ENCODE results near the gene PLCH2.

PLCH2 gene

GRCh38 chr1:2525920-2526823, 50.1 kb downstream of the PLCH2 start, which contains the start of gene PANK4:
Gene PANK4 (minus strand): TSS chr1:2526596. CDS start chr1:2526587, 9 bp downstream.
- peaks cover 10% of the 10 kb centered on the region for H3K27me3 Mint-ChIP-seq
- ATAC-seq = peak; percentile 96
- H3K4me1 Mint-ChIP-seq = peaks cover 61% of the 10 kb centered on the region
- peak within 1 kb of the TSS; percentile 93 for H3K27ac Mint-ChIP-seq
- peaks cover 10% of the 10 kb centered on the region for H3K36me3 Mint-ChIP-seq
- peak within 1 kb of the TSS; percentile 99 for H3K4me3 Mint-ChIP-seq
- no peaks in the 10 kb centered on the region for H3K9me3 Mint-ChIP-seq

GRCh38 chr1:2526824-2527555, 50.9 kb downstream of the PLCH2 start:
- no peaks in the 10 kb centered on the region for H3K9me3 Mint-ChIP-seq
- peak overlapping the region; percentile 49 for H3K4me3 Mint-ChIP-seq
- H3K27ac Mint-ChIP-seq = peak overlapping the region; percentile 93
- peaks cover 18% of the 10 kb centered on the region for H3K27me3 Mint-ChIP-seq
- peak; percentile 72 for ATAC-seq
- peaks cover 8% of the 10 kb centered on the region for H3K36me3 Mint-ChIP-seq
- peaks cover 61% of the 10 kb centered on the region for H3K4me1 Mint-ChIP-seq

- H3K4me3 Mint-ChIP-seq = no peak overlapping the region
- H3K27ac Mint-ChIP-seq = peak overlapping the region; percentile 93
- no peaks in the 10 kb centered on the region for H3K9me3 Mint-ChIP-seq
- peaks cover 55% of the 10 kb centered on the region for H3K4me1 Mint-ChIP-seq
- H3K27me3 Mint-ChIP-seq = peaks cover 21% of the 10 kb centered on the region
- ATAC-seq = no peak
- H3K36me3 Mint-ChIP-seq = peaks cover 4% of the 10 kb centered on the region
These were observed 51.4 kb downstream of the PLCH2 start for GRCh38 chr1:2527556-2527860.

- no peaks in the 10 kb centered on the region for H3K9me3 Mint-ChIP-seq
- peaks cover 50% of the 10 kb centered on the region for H3K4me1 Mint-ChIP-seq
- no peak overlapping the region for H3K27ac Mint-ChIP-seq
- H3K4me3 Mint-ChIP-seq = no peak overlapping the region
- H3K27me3 Mint-ChIP-seq = peaks cover 21% of the 10 kb centered on the region
- no peak for ATAC-seq
- no peaks in the 10 kb centered on the region for H3K36me3 Mint-ChIP-seq
These were observed 51.9 kb downstream of the PLCH2 start for GRCh38 chr1:2528016-2528415.

- H3K4me3 Mint-ChIP-seq = peak overlapping the region; percentile 18
- H3K9me3 Mint-ChIP-seq = no peaks in the 10 kb centered on the region
These were observed 52.5 kb downstream of the PLCH2 start for GRCh38 chr1:2528611-2528965.

GRCh38 chr1:2528966-2529783, 53.1 kb downstream of the PLCH2 start:
- peak overlapping the region; percentile 37 for H3K27ac Mint-ChIP-seq
- peaks cover 21% of the 10 kb centered on the region for H3K27me3 Mint-ChIP-seq
- H3K9me3 Mint-ChIP-seq = no peaks in the 10 kb centered on the region
- peak overlapping the region; percentile 80 for H3K4me3 Mint-ChIP-seq
- no peaks in the 10 kb centered on the region for H3K36me3 Mint-ChIP-seq
- H3K4me1 Mint-ChIP-seq = peaks cover 41% of the 10 kb centered on the region
- ATAC-seq = no peak

More at GRCh38 chr1:2528611-2528965, 52.5 kb downstream of the PLCH2 start:
- Mint-ChIP-seq H3K4me1 (peaks cover 47% of the 10 kb centered on the region), H3K27me3 (peaks cover 21% of the 10 kb centered on the region), H3K36me3 (no peaks in the 10 kb centered on the region), H3K27ac (peak overlapping the region; percentile 37)
- no peak for ATAC-seq

- Mint-ChIP-seq H3K27ac (peak within 1 kb of the TSS; percentile 37), H3K4me3 (peak within 1 kb of the TSS; percentile 80), H3K4me1 (peaks cover 33% of the 10 kb centered on the region), H3K27me3 (peaks cover 21% of the 10 kb centered on the region), H3K9me3 (no peaks in the 10 kb centered on the region), H3K36me3 (no peaks in the 10 kb centered on the region)
- no peak for ATAC-seq
These were observed 53.9 kb downstream of the PLCH2 start, which contains the start of gene HES5 for GRCh38 chr1:2529784-2530512. Gene HES5 (minus strand): TSS chr1:2530263. CDS start chr1:2530164, 99 bp downstream.

GRCh38 chr1:2530513-2531361, 54.6 kb downstream of the PLCH2 start:
- no peak for ATAC-seq
- Mint-ChIP-seq H3K27ac (no peak overlapping the region), H3K36me3 (no peaks in the 10 kb centered on the region), H3K9me3 (no peaks in the 10 kb centered on the region), H3K27me3 (peaks cover 21% of the 10 kb centered on the region), H3K4me1 (peaks cover 27% of the 10 kb centered on the region), H3K4me3 (peak overlapping the region; percentile 52)

GRCh38 chr1:2532485-2533160, 56.5 kb downstream of the PLCH2 start:
- H3K4me1 Mint-ChIP-seq = peaks cover 16% of the 10 kb centered on the region
- H3K27me3 Mint-ChIP-seq = peaks cover 29% of the 10 kb centered on the region
- H3K9me3 Mint-ChIP-seq = no peaks in the 10 kb centered on the region
- no peak overlapping the region for H3K27ac Mint-ChIP-seq
- H3K36me3 Mint-ChIP-seq = no peaks in the 10 kb centered on the region
- H3K4me3 Mint-ChIP-seq = no peak overlapping the region
- ATAC-seq = no peak

- Mint-ChIP-seq H3K36me3 (no peaks in the 10 kb centered on the region), H3K9me3 (no peaks in the 10 kb centered on the region), H3K27ac (no peak overlapping the region), H3K4me3 (no peak overlapping the region), H3K4me1 (peaks cover 16% of the 10 kb centered on the region), H3K27me3 (peaks cover 29% of the 10 kb centered on the region)
- no peak for ATAC-seq
These were observed 57.3 kb downstream of the PLCH2 start for GRCh38 chr1:2533365-2533764.

- peaks cover 29% of the 10 kb centered on the region for H3K27me3 Mint-ChIP-seq
- H3K9me3 Mint-ChIP-seq = no peaks in the 10 kb centered on the region
- H3K4me1 Mint-ChIP-seq = peaks cover 6% of the 10 kb centered on the region
- ATAC-seq = no peak
- H3K27ac Mint-ChIP-seq = no peak overlapping the region
- no peak overlapping the region for H3K4me3 Mint-ChIP-seq
- H3K36me3 Mint-ChIP-seq = no peaks in the 10 kb centered on the region
These were observed 58.2 kb downstream of the PLCH2 start for GRCh38 chr1:2534315-2534686.

GRCh38 chr1:2534687-2535441, 58.8 kb downstream of the PLCH2 start:
- peaks cover 6% of the 10 kb centered on the region for H3K4me1 Mint-ChIP-seq
- ATAC-seq = no peak
- no peaks in the 10 kb centered on the region for H3K36me3 Mint-ChIP-seq
- H3K27me3 Mint-ChIP-seq = peaks cover 29% of the 10 kb centered on the region
- H3K4me3 Mint-ChIP-seq = no peak overlapping the region
- H3K27ac Mint-ChIP-seq = no peak overlapping the region
- H3K9me3 Mint-ChIP-seq = no peaks in the 10 kb centered on the region

- ATAC-seq = no peak
- Mint-ChIP-seq H3K4me3 (no peak overlapping the region), H3K4me1 (peaks cover 6% of the 10 kb centered on the region), H3K27ac (no peak overlapping the region), H3K36me3 (no peaks in the 10 kb centered on the region), H3K27me3 (peaks cover 26% of the 10 kb centered on the region), H3K9me3 (no peaks in the 10 kb centered on the region)
These were observed 59.4 kb downstream of the PLCH2 start for GRCh38 chr1:2535455-2535854.

Measured in stimulated activated memory B cell treated with anti-CD40 and anti-IgM and Interleukin-4, amounts not matched to agents 10 μg/mL and 1 μg/mL and 100 μg/mL, for 72 hours (primary cell).